Articular chondrocyte of knee joint (primary cell): ENCODE results near the gene CSAG3. TPM values are rescaled to one million over a fixed set of nuclear protein-coding genes. Genes with fewer than 3 reads are reported as not detected.

ENCODE experiments used
- total RNA-seq: library from RNA; depleted of rRNA; stranded (reverse); fragments of >200 nt; gene quantifications from 2 replicates; pipeline ENCODE4 v1.2.3, GENCODE V29; 2012

CSAG3 gene
- not detected in 2 replicates for total RNA-seq

DNA sequence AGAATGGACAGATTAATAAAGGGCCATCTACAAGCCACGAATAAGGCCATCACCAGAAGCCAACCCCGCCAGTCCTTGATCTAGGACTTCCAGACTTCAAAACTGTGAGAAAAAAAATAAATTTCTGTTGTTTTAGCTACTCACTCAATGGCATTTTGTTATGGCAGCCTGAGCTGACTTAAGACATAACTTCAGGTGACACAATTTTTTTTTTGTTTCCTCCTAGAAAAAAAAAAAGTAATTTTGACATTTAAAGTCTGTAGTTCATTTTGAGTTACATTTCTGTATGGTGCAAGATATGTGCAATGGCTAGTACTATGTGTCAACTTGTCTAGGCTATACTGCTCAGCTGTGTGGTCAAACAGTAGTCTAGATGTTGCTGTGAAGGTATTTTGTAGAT lies at the start of gene CSAG3:
Gene CSAG3 (plus strand): TSS at position 301 of the 400 bp plus-strand sequence.

DNA sequence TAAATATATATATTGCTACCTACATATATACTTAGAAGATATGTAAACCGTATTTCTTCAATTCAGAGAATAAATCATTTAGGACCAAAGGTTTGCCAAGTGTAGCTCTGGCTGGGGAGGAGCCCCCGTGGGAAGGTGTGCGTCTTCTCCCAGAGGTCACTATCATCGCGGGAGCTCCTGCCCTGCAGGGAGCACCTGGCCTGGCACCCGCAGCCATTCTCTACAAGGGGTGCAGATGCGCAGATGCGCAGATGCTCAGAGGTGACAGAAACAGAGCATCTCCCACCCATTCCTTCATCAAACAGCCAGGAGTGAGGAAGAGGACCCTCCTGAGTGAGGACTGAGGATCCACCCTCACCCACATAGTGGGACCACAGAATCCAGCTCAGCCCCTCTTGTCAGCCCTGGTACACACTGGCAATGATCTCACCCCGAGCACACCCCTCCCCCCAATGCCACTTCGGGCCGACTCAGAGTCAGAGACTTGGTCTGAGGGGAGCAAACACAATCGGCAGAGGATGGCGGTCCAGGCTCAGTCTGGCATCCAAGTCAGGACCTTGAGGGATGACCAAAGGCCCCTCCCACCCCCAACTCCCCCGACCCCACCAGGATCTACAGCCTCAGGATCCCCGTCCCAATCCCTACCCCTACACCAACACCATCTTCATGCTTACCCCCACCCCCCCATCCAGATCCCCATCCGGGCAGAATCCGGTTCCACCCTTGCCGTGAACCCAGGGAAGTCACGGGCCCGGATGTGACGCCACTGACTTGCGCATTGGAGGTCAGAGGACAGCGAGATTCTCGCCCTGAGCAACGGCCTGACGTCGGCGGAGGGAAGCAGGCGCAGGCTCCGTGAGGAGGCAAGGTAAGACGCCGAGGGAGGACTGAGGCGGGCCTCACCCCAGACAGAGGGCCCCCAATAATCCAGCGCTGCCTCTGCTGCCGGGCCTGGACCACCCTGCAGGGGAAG lies 44.9 kb upstream of the CSAG3 start, which contains the start of gene MAGEA2B:
Gene MAGEA2B (plus strand): TSS at position 814 of the 973 bp plus-strand sequence. CDS start 2,479 bp downstream, outside the sequence.

GRCh38 chrX:152733261-152733975 lies 25.6 kb upstream of the CSAG3 start, which contains the start of the genes CSAG1 and MAGEA12:
Gene CSAG1, minus strand, starts transcription at chrX:152733721. Its CDS starts 1,261 bp downstream, at chrX:152732460.
Gene MAGEA12, plus strand, starts transcription at chrX:152733757. Its CDS starts 2,405 bp downstream, at chrX:152736162.

DNA sequence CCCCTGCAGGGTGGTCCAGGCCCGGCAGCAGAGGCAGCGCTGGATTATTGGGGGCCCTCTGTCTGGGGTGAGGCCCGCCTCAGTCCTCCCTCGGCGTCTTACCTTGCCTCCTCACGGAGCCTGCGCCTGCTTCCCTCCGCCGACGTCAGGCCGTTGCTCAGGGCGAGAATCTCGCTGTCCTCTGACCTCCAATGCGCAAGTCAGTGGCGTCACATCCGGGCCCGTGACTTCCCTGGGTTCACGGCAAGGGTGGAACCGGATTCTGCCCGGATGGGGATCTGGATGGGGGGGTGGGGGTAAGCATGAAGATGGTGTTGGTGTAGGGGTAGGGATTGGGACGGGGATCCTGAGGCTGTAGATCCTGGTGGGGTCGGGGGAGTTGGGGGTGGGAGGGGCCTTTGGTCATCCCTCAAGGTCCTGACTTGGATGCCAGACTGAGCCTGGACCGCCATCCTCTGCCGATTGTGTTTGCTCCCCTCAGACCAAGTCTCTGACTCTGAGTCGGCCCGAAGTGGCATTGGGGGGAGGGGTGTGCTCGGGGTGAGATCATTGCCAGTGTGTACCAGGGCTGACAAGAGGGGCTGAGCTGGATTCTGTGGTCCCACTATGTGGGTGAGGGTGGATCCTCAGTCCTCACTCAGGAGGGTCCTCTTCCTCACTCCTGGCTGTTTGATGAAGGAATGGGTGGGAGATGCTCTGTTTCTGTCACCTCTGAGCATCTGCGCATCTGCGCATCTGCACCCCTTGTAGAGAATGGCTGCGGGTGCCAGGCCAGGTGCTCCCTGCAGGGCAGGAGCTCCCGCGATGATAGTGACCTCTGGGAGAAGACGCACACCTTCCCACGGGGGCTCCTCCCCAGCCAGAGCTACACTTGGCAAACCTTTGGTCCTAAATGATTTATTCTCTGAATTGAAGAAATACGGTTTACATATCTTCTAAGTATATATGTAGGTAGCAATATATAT lies 5.0 kb upstream of the CSAG3 start, which contains the start of gene MAGEA2:
Gene MAGEA2 (minus strand): TSS at position 157 of the 965 bp plus-strand sequence. CDS start 2,479 bp downstream, outside the sequence.

DNA sequence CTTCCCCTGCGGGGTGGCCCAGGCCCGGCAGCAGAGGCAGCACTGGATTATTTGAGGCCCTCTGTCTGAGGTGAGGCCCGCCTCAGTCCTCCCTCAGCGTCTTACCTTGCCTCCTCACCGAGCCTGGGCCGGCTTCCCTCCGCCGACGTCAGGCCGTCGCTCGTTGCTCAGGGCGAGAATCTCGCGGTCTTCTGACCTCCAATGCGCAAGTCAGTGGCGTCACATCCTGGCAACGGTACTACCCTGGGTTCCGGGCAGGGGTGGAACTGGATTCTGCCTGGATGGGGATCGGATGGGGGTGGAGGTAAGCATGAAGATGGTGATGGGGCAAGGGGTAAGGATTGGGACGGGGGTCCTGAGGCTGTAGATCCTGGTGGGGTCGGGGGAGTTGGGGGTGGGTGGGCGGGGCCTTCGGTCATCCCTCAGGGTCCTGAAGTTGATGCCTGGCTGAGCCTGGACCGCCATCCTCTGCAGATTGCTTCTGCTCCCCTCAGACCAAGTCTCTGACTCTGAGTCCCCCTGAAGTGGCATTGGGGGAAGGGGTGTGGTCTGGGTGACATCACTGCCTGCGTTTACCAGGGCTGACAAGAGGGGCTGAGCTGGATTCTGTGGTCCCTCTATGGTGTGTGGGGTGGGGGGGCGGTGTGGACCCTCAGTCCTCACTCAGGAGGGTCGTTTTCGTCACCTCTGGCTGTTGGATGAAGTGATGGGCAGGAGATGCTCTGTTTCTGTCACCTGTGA lies 10.7 kb downstream of the CSAG3 start, which contains the start of gene MAGEA6:
Gene MAGEA6 (minus strand): TSS at position 141 of the 741 bp plus-strand sequence. CDS start 2,039 bp downstream, outside the sequence.

Other genes with a start within 250 kb of the CSAG3 start
- under 0.01 TPM in 1 of 2 replicates, not detected in the other for gene GABRQ, start 121.3 kb upstream of the CSAG3 start, total RNA-seq
- not detected in 2 replicates for gene MAGEA3, start 60.4 kb upstream of the CSAG3 start, total RNA-seq
- not detected in 2 replicates for gene CSAG2, start 49.9 kb upstream of the CSAG3 start, total RNA-seq
- gene MAGEA2B, start 44.6 kb upstream of the CSAG3 start, total RNA-seq = not detected in 2 replicates
- not detected in 2 replicates for gene CSAG1, start 25.5 kb upstream of the CSAG3 start, total RNA-seq
- not detected in 2 replicates for gene MAGEA12, start 25.5 kb upstream of the CSAG3 start, total RNA-seq
- gene MAGEA2, start 5.4 kb upstream of the CSAG3 start, total RNA-seq = not detected in 2 replicates
- not detected in 2 replicates for gene MAGEA6, start 10.5 kb downstream of the CSAG3 start, total RNA-seq
- gene CETN2, start 71.5 kb downstream of the CSAG3 start, total RNA-seq = 50.3 and 67.7 TPM in 2 replicates
- gene NSDHL, start 71.8 kb downstream of the CSAG3 start, total RNA-seq = 15.0 and 15.8 TPM in 2 replicates
- 3.4 and 5.0 TPM in 2 replicates for gene ZNF185, start 138.8 kb downstream of the CSAG3 start, total RNA-seq
- not detected in 2 replicates for gene PNMA5, start 234.9 kb downstream of the CSAG3 start, total RNA-seq